HG02970 (cell line): Measurements from ENCODE around the gene CTNNA3.

Experiments used
- ATAC-seq: cut with Tn5 transposase; IDR thresholded peaks from one replicate; pipeline ENCODE4 v1.9.1; 2021; ENCODE audit warnings: mild to moderate bottlenecking, moderate library complexity, moderate number of reproducible peaks; ENCODE audit not compliant: unreplicated experiment, low FRiP score

CTNNA3 gene

DNA sequence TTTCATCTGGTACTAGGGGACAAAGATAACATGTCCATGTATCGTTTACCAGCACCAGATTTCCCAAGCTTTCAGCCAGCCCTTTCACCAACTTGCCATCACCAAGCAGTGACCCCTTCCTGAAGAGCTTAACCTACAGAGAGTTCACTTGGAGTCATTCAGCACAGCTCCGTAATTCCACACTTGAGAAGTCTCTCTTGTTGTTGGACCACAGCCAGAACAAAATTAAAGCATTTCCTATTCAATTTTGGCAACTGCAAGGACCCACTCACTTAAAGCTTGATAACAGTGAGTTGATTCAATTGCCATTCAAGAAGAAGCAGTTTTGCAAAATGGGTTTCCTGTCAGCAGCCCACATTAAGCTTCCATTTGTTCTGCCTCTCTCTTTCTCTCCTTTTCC, 858.7 kb downstream of the CTNNA3 start:
- ATAC-seq, result no peak

DNA sequence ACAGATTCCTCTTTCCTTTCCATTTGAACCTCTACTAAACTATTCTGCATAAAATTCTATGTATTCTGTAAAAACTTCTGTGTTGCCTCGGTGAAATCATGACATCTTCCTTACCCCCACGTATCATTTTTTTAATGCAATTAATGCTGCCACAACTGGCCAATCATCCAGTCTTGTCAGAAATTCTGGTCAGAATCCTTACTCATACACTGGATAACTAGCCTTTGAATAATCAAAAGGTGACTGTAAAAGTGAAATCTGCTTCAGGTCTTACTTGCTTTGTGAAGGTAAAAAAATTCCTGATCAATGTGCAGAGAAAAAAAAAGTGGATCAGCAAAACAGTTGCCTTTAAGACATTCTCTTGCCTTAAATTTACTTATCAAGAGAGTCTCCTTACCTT, 859.2 kb downstream of the CTNNA3 start:
- no peak for ATAC-seq

DNA sequence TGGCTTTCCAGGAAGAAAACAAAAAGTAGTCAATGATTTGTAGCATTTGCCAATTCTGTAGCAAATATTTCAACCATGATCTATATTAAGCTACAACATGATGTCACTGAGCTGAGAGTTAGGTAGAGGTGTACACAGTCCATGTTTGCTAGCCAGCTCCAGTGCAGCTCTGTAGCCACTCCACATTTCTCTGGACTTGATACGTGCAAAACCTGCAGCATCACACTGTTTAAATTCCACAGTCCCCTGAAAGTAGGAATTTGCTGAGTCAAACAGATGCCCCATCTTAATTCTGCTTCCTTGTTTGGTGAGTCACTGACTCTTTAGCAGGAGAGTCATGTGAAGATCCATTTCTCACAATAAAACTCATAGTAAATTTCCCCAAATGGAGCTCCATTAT, 859.9 kb downstream of the CTNNA3 start:
- ATAC-seq, result no peak

DNA sequence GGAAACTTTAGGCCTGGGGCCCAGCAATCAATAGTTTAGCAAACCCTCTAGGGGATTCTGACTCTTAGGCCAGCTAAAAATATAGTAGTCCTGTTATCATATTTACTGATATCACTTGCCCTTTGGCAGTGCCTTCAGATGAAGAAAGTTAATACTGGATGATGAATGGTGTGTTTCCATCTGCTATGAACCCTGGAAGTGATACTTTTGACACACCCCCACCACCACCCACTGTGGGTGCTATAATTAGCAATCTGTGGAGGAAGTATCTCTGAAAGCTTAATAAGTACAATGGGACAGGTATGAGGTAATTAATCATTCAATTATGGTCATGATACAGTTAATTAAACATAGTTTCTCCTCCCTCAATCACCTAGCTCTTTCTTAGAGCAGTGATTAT, 860.6 kb downstream of the CTNNA3 start:
- ATAC-seq, result no peak

DNA sequence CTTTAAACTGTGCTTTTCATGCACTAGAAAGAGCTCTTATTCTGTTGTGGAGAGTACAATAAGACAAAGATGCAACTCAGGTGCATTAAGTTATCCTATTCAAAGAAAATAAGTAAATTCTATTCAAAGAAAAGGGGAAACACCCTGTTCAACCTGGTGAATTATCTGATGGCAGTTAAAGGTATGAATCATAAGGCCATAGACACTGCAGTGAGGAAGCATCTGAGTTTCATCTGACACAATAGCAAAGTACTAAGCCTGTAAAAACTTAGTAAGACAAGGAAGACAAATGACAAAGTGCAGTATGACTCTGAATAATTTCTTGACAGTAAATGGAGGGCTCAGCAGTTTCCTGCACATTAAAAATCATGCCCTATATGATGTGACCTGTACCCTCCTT, 861.2 kb downstream of the CTNNA3 start:
- ATAC-seq, result no peak

- ATAC-seq, result no peak
Measured at GRCh38 chr10:66833861-66834260, 862.1 kb downstream of the CTNNA3 start.

DNA sequence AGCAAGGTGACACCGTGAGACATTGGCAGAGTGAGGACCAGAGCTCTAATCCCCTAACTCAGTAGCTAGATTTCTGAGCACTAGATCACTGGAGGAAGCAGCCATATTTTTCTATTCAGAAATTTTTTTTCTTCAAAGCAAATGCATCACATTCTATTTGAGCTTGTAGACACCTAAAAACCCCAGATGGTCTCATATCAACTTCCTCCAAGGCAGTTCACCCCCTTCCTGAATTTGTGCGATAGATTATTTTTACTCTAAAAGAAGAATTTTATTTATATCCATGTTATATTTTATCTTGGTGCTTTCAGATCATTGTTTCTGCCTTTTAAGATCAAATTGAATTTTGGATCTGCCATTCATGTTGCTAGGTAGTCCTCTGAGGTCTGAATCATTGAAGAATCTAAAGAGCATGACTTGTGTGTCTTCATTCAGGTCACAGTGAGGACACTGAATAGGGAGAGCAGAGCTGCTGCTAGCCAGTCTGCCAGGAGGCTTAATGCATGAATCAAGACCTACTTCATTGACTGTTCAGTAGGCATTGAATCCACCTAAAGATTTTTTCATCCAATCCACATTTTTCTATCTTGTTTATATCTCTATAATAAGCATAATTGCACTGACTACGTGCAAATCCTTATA, 863.1 kb downstream of the CTNNA3 start:
- ATAC-seq, result no peak

DNA sequence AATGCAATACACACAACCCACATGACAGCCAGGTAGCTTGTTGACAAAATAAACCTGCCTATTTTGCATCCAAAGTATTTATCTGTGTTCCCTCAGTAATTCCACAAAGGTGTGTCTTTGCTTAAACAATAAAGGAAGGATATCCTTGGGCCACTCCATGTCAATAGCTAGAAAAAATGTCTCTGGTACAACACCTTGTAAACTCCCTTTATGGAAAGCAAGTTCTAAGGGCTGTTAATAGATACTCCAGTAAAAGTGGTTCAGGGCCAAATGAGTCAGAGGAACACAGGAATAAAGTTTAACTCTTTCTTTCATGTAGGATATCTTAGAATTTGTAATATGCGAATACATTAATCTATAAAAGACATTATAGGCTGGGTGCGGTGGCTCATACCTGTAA, 867.0 kb downstream of the CTNNA3 start:
- ATAC-seq, result no peak

DNA sequence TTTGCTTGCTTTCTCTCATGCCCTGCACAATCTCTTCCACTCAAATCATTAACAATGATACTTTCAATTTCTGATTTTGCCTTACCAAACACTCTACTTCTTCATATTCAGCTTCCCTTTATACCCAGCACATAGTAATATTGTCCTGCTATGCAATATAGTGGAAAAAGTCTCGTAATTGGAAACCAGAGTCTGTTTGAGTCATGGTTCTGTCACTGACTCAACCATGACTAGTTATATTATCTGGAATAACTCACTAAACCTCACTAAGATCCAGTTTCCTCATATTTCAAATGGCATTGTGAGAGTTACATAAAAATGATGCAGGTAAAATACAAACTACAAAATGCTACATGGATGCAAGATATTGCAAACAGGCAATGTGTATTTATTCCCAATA, 868.6 kb downstream of the CTNNA3 start:
- no peak for ATAC-seq

GRCh38 chr10:66823301-66823700, 872.7 kb downstream of the CTNNA3 start:
- ATAC-seq, result no peak

DNA sequence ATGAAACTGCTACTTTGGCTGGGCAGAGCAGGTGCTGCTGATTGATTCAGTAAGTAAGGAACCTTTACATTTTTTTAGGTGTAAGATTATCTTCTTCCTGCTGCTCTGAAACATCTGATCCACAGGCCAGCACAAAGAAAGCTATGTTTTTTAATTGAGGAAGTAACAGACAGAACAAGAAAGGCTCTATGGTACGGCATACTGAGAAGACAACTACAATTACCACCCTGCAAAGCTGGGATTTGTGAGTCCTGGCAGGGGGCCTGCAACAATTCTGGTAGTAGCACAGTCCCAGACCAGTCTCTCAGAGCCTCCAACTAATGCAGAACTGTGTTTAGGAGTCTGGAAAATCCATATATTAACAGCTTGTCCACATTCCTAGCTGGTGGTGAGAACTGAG, 873.2 kb downstream of the CTNNA3 start:
- no peak for ATAC-seq

DNA sequence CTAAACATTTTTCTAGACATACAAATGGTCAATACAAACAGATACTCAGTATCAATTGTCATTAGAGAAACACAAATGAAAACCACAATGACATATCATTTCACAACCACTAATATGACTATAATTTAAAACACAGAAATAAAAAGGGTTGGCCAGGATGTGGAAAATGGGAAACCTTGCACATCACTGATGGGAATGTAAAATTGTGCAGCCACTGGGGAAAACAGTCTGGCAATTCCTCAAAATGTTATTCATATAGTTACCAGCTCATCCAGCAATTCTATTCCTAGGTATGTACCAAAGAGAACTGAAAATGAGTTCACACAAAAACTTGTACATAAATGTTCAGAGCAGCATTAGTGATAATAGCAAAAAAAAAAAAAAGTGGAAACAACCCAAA, 876.3 kb downstream of the CTNNA3 start:
- ATAC-seq, result no peak

GRCh38 chr10:66813122-66813521, 882.9 kb downstream of the CTNNA3 start:
- no peak for ATAC-seq

- no peak for ATAC-seq
Measured at GRCh38 chr10:66811211-66811610, 884.8 kb downstream of the CTNNA3 start.

GRCh38 chr10:66809402-66809801, 886.6 kb downstream of the CTNNA3 start:
- ATAC-seq, result no peak

- ATAC-seq, result no peak
Measured at GRCh38 chr10:66805612-66806011, 890.4 kb downstream of the CTNNA3 start.

DNA sequence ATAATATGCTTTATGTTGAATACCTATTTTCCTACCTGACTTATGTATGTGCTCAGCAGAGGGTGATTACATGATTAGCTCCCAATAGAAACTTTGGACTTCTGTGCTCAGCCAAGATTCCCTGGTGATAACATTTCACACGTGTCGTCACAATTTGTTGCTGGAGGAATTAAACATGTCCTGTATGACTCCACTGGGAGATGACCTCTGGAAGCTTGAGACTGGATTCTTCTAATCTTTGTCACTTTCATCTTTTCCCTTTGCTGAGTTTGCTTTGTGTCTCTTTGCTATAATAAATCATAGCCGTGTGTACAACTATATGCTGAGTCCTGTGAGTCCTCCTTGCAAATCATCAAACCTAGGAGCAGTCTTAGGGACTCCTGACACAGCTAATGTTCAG, 891.0 kb downstream of the CTNNA3 start:
- ATAC-seq, result no peak

GRCh38 chr10:66803174-66803573, 892.8 kb downstream of the CTNNA3 start:
- ATAC-seq, result no peak

DNA sequence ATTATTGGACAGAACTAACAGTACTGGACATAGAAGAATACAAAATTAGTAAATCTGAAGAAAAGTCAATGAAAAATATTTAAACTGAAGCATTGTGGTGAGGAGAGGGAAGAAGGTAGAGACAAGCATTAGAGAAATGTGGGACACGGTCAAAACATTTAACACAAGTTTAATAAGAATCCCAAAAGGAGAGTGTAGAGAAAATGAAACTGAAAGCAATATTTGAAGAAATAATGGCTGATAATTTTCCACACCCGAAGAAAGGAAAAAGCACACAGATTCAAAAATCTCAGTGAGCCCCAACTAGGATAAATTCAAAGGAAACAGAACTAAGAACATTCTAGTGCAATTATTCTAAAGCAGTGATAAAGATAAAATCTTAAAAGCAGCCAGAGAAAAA, 896.5 kb downstream of the CTNNA3 start:
- ATAC-seq, result no peak

GRCh38 chr10:66795866-66796265, 900.1 kb downstream of the CTNNA3 start:
- ATAC-seq, result no peak

DNA sequence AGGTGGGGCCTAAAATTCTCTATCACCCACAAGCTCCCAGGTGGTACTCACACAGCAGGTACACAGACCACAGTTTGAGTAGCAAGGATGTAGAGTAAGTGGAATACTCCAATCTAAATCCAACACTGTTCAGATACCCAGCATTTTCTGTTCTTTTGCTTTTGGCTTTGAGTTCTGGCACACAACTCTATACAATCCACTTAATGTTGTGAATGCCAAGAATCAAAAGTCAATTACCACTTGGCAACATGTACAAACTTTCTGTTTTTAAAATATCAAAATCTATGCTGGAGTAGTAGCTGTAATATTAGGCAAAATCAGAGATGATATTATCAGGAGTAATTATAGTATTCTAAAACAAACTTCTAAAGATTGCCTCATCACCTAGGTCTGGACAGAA, 903.6 kb downstream of the CTNNA3 start:
- ATAC-seq, result no peak

- no peak for ATAC-seq
Measured at GRCh38 chr10:66788178-66788987, 907.6 kb downstream of the CTNNA3 start.
